IPS-20b (cell line): ENCODE data around the gene RBP2.

Experiments used
- H3K27ac ChIP-seq: one replicate; pipeline ENCODE4 v1.5.1; 2013; ENCODE audit warnings: low read length
- H3K27me3 ChIP-seq: 2 replicates; pipeline ENCODE4 v1.6.1; 2013; ENCODE audit warnings: mild to moderate bottlenecking, low read length, inconsistent platforms; ENCODE audit not compliant: insufficient read depth
- H3K36me3 ChIP-seq: 2 replicates; pipeline ENCODE4 v1.6.1; 2013; ENCODE audit warnings: low read depth, mild to moderate bottlenecking, inconsistent platforms, low read length, moderate library complexity; ENCODE audit not compliant: insufficient read depth
- H3K4me1 ChIP-seq: 2 replicates; pipeline ENCODE4 v1.6.1; 2013; ENCODE audit warnings: mild to moderate bottlenecking, control low read depth, inconsistent platforms, low read length, moderate library complexity; ENCODE audit not compliant: insufficient read depth
- H3K4me3 ChIP-seq: 2 replicates; pipeline ENCODE4 v1.5.1; 2013; ENCODE audit warnings: mild to moderate bottlenecking, low read length, inconsistent platforms
- H3K9ac ChIP-seq: 2 replicates; pipeline ENCODE4 v1.6.1; 2013; ENCODE audit warnings: low read depth, mild to moderate bottlenecking, inconsistent platforms, low read length, moderate library complexity
- H3K9me3 ChIP-seq: 2 replicates; pipeline ENCODE4 v1.6.1; 2013; ENCODE audit warnings: mild to moderate bottlenecking, low read depth, low read length, inconsistent platforms; ENCODE audit not compliant: insufficient read depth

RBP2 gene

GRCh38 chr3:139517321-139518065 is 41.2 kb upstream of the RBP2 start:
- Histone ChIP-seq H3K9ac (no peak overlapping the region), H3K36me3 (0 out of 2 replicates have a peak, but pooled peaks cover 3% of the 10 kb centered on the region), H3K27ac (no peak overlapping the region), H3K4me3 (no peak overlapping the region), H3K4me1 (no peaks in the 10 kb centered on the region), H3K27me3 (no peaks in the 10 kb centered on the region), H3K9me3 (no peaks in the 10 kb centered on the region)

GRCh38 chr3:139514741-139515140 is 38.4 kb upstream of the RBP2 start:
- no peaks in the 10 kb centered on the region for H3K4me1 ChIP-seq
- H3K27me3 ChIP-seq: no peaks in the 10 kb centered on the region
- no peak overlapping the region for H3K27ac ChIP-seq
- H3K36me3 ChIP-seq: 0 out of 2 replicates have a peak, but pooled peaks cover 3% of the 10 kb centered on the region
- no peaks in the 10 kb centered on the region for H3K9me3 ChIP-seq
- no peak overlapping the region for H3K9ac ChIP-seq
- no peak overlapping the region for H3K4me3 ChIP-seq

GRCh38 chr3:139509631-139510030 is 33.3 kb upstream of the RBP2 start:
- no peak overlapping the region for H3K4me3 ChIP-seq
- H3K27ac ChIP-seq: no peak overlapping the region
- no peaks in the 10 kb centered on the region for H3K4me1 ChIP-seq
- H3K9me3 ChIP-seq: no peaks in the 10 kb centered on the region
- H3K36me3 ChIP-seq: no peaks in the 10 kb centered on the region
- no peak overlapping the region for H3K9ac ChIP-seq
- H3K27me3 ChIP-seq: no peaks in the 10 kb centered on the region

- Histone ChIP-seq H3K4me1 (no peaks in the 10 kb centered on the region), H3K36me3 (no peaks in the 10 kb centered on the region), H3K27me3 (no peaks in the 10 kb centered on the region), H3K9me3 (no peaks in the 10 kb centered on the region), H3K27ac (no peak overlapping the region), H3K4me3 (no peak overlapping the region), H3K9ac (no peak overlapping the region)
These were observed 30.4 kb upstream of the RBP2 start for GRCh38 chr3:139506766-139507165.

- Histone ChIP-seq H3K4me3 (no peak overlapping the region), H3K27ac (no peak overlapping the region), H3K4me1 (no peaks in the 10 kb centered on the region), H3K27me3 (no peaks in the 10 kb centered on the region), H3K9me3 (no peaks in the 10 kb centered on the region), H3K36me3 (no peaks in the 10 kb centered on the region), H3K9ac (no peak overlapping the region)
These were observed 29.6 kb upstream of the RBP2 start for GRCh38 chr3:139505829-139506386.

GRCh38 chr3:139499536-139499935 is 23.2 kb upstream of the RBP2 start:
- H3K4me3 ChIP-seq: no peak overlapping the region
- no peak overlapping the region for H3K9ac ChIP-seq
- no peaks in the 10 kb centered on the region for H3K4me1 ChIP-seq
- H3K27ac ChIP-seq: no peak overlapping the region
- no peaks in the 10 kb centered on the region for H3K27me3 ChIP-seq
- no peaks in the 10 kb centered on the region; the same call in 1 of the 2 replicates for H3K9me3 ChIP-seq
- no peaks in the 10 kb centered on the region for H3K36me3 ChIP-seq

GRCh38 chr3:139493826-139494385 is 17.6 kb upstream of the RBP2 start:
- H3K27ac ChIP-seq: no peak overlapping the region
- peaks cover 7% of the 10 kb centered on the region; the same call in 1 of the 2 replicates for H3K4me1 ChIP-seq
- no peaks in the 10 kb centered on the region for H3K27me3 ChIP-seq
- no peak overlapping the region for H3K9ac ChIP-seq
- peaks cover 3% of the 10 kb centered on the region; the same call in 1 of the 2 replicates for H3K9me3 ChIP-seq
- H3K4me3 ChIP-seq: no peak overlapping the region
- no peaks in the 10 kb centered on the region for H3K36me3 ChIP-seq

- Histone ChIP-seq H3K36me3 (no peaks in the 10 kb centered on the region), H3K27ac (no peak overlapping the region), H3K4me1 (peaks cover 7% of the 10 kb centered on the region; the same call in 1 of the 2 replicates), H3K9ac (no peak overlapping the region), H3K27me3 (no peaks in the 10 kb centered on the region), H3K9me3 (peaks cover 3% of the 10 kb centered on the region; the same call in 1 of the 2 replicates), H3K4me3 (peak overlapping the region; percentile 21; the same call in 1 of the 2 replicates)
These were observed 15.7 kb upstream of the RBP2 start for GRCh38 chr3:139491966-139492365.

GRCh38 chr3:139491027-139491700 is 14.8 kb upstream of the RBP2 start:
- Histone ChIP-seq H3K4me3 (0 out of 2 replicates have a peak overlapping the region, but pooled peaks have one; percentile 21), H3K27me3 (no peaks in the 10 kb centered on the region), H3K9ac (no peak overlapping the region)

GRCh38 chr3:139482206-139482605 is 5.9 kb upstream of the RBP2 start:
- H3K36me3 ChIP-seq: no peaks in the 10 kb centered on the region
- H3K9ac ChIP-seq: no peak overlapping the region
- H3K27me3 ChIP-seq: no peaks in the 10 kb centered on the region
- peaks cover 7% of the 10 kb centered on the region; the same call in 1 of the 2 replicates for H3K4me1 ChIP-seq
- no peak overlapping the region for H3K27ac ChIP-seq
- H3K9me3 ChIP-seq: no peaks in the 10 kb centered on the region
- H3K4me3 ChIP-seq: no peak overlapping the region

More at GRCh38 chr3:139491027-139491700, 14.8 kb upstream of the RBP2 start:
- Histone ChIP-seq H3K27ac (no peak overlapping the region), H3K9me3 (peaks cover 3% of the 10 kb centered on the region; the same call in 1 of the 2 replicates), H3K36me3 (no peaks in the 10 kb centered on the region), H3K4me1 (peaks cover 7% of the 10 kb centered on the region; the same call in 1 of the 2 replicates)

- H3K9me3 ChIP-seq: no peaks in the 10 kb centered on the region
- no peaks in the 10 kb centered on the region for H3K36me3 ChIP-seq
- H3K9ac ChIP-seq: no peak overlapping the region
- no peaks in the 10 kb centered on the region for H3K27me3 ChIP-seq
- peaks cover 7% of the 10 kb centered on the region; the same call in 1 of the 2 replicates for H3K4me1 ChIP-seq
- no peak overlapping the region for H3K27ac ChIP-seq
- H3K4me3 ChIP-seq: no peak overlapping the region
These were observed 4.8 kb upstream of the RBP2 start for GRCh38 chr3:139481116-139481515.
